ENCODE measurements around the gene MYH1. TPM values are rescaled to one million over a fixed set of nuclear protein-coding genes. Genes with fewer than 3 reads are reported as not detected.

MYH1 gene
- total and polyA plus RNA-seq, 2 of the 13 experiments (the other 11 are each of a cell fraction or from before 2014, with no cell fraction given) = 0.01 TPM; not detected in 1

- in situ Hi-C loops (cut with HindIII; ENCODE audit: extremely low pct_ligation_motif_present, low pct_unique_long_range_greater_than_20kb) (no loop called here), intact Hi-C loops (cut with micrococcal nuclease; ENCODE audit: unreplicated experiment) (no loop called here)
- Histone ChIP-seq H3K4me2 (ENCODE audit: low read depth, low read length) (no peak overlapping the region), H3K36me3 (replicated peaks in 1 of 2; ENCODE audit: control insufficient read depth in 1 of 2, insufficient read depth in 2 of 2, low read length in 2 of 2) (no peaks in the 10 kb centered on the region), H3K4me3 (replicated peaks in 1 of 3; ENCODE audit: insufficient read depth in 1 of 3, low read depth in 2 of 3, low read length in 3 of 3) (no peak overlapping the region), H3K4me1 (ENCODE audit: insufficient read depth, low read length) (peaks cover 12% of the 10 kb centered on the region; the same call in 1 of the 2 replicates), H3K79me2 (ENCODE audit: insufficient read depth, low read length) (no peaks in the 10 kb centered on the region), H2AFZ (ENCODE audit: low read length) (no peak overlapping the region), H4K20me1 (ENCODE audit: insufficient read depth, low read length) (no peaks in the 10 kb centered on the region), H3K9me3 (ENCODE audit: low read length) (no peaks in the 10 kb centered on the region), H3K27me3 (ENCODE audit: control insufficient read depth in 1 of 2, insufficient read depth in 2 of 2, low read length in 2 of 2) (peaks cover 0 to 17% of the 10 kb centered on the region in 2 experiments; a peak in 1 of 5 replicates), H3K9ac (ENCODE audit: insufficient read depth, low read depth, low read length) (no peak overlapping the region), H3K27ac (ENCODE audit: extremely low read length, insufficient read depth, low read length) (no peak overlapping the region)
- no peak for FAIRE-seq
- WGBS (ENCODE audit: low lambda C conversion rate) = 28% methylated on average over 6 of the region's 6 CpGs
- DNase-seq (ENCODE audit: low spot score) = no peak
- POLR2A ChIA-PET = no interaction called here
- no TSS peak for BruUV-seq (replicated peaks)
- CTCF ChIA-PET (ENCODE audit: low intra/inter-chr PET ratio, low total read pairs) = no interaction called here
- ATAC-seq = no peak
- TF ChIP-seq, protein P1, sequence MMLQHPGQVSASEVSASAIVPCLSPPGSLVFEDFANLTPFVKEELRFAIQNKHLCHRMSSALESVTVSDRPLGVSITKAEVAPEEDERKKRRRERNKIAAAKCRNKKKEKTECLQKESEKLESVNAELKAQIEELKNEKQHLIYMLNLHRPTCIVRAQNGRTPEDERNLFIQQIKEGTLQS (CRISPR knock-in tag; IDR thresholded peaks at IDR 0.05) = no peak
- no peak for TF ChIP-seq ZNF646 (CRISPR knock-in tag; IDR thresholded peaks at IDR 0.05)
- TF ChIP-seq SNRNP70 (IDR thresholded peaks at IDR 0.05; ENCODE audit: low read depth, low read length) = no peak
- TF ChIP-seq HOXA9 (CRISPR knock-in tag; IDR thresholded peaks at IDR 0.05; ENCODE audit: borderline replicate concordance) = no peak
- TF ChIP-seq ZNF879 (CRISPR knock-in tag; IDR thresholded peaks at IDR 0.05) = no peak
- TF ChIP-seq AKNA (CRISPR knock-in tag; IDR thresholded peaks at IDR 0.05; ENCODE audit: borderline replicate concordance) = no peak
- TF ChIP-seq PHF5A (CRISPR knock-in tag; IDR thresholded peaks at IDR 0.05; ENCODE audit: low read depth, unreplicated experiment) = no peak
- no peak for TF ChIP-seq ZNF263 (CRISPR knock-in tag; IDR thresholded peaks at IDR 0.05)
- no peak for TF ChIP-seq CENPX (CRISPR knock-in tag; IDR thresholded peaks at IDR 0.05)
- no peak for TF ChIP-seq CENPT (CRISPR knock-in tag; IDR thresholded peaks at IDR 0.05; ENCODE audit: low read depth)
- TF ChIP-seq NFE2L1 (CRISPR knock-in tag; IDR thresholded peaks at IDR 0.05; ENCODE audit: borderline replicate concordance) = no peak
- TF ChIP-seq TCF7 (IDR thresholded peaks at IDR 0.05; ENCODE audit: low read depth) = no peak
- no peak for TF ChIP-seq SMAD9 (CRISPR knock-in tag; IDR thresholded peaks at IDR 0.05)
- TF ChIP-seq FOXA3 (CRISPR knock-in tag; IDR thresholded peaks at IDR 0.05) = no peak
Measured at GRCh38 chr17:10527419-10527818, 9.1 kb upstream of the MYH1 start.
